ENCODE results near the gene LIN54. TPM values are rescaled to one million over a fixed set of nuclear protein-coding genes. Genes with fewer than 3 reads are reported as not detected.
"Not testable (repeated sequence)": the region's sequence is repeated elsewhere in the genome, so short reads cannot be mapped to it uniquely, and the experiment has no call there.

The LIN54 gene
- total RNA-seq = 10 to 100 TPM; 14.5 to 18.1 TPM
- 14.6 TPM for polyA plus RNA-seq (2013, experiment 1 of 2)
- 13.5 TPM for polyA plus RNA-seq (2013, experiment 2 of 2)
- long read RNA-seq, experiment 1, partial matches to known transcripts = 2 of 7 reads
- long read RNA-seq, experiment 1, other reads (novel, unspliced or antisense) = 5 of 7 reads
- long read RNA-seq, experiment 2, full-length matches to known transcripts = 8 of 20 reads
- long read RNA-seq, experiment 2, partial matches to known transcripts = 1 of 20 reads
- long read RNA-seq, experiment 2, other reads (novel, unspliced or antisense) = 11 of 20 reads
- long read RNA-seq, experiment 3, full-length matches to known transcripts = 12 of 20 reads
- long read RNA-seq, experiment 3, partial matches to known transcripts = 5 of 20 reads
- long read RNA-seq, experiment 3, other reads (novel, unspliced or antisense) = 3 of 20 reads
- long read RNA-seq, experiment 4 = 0 reads

DNA sequence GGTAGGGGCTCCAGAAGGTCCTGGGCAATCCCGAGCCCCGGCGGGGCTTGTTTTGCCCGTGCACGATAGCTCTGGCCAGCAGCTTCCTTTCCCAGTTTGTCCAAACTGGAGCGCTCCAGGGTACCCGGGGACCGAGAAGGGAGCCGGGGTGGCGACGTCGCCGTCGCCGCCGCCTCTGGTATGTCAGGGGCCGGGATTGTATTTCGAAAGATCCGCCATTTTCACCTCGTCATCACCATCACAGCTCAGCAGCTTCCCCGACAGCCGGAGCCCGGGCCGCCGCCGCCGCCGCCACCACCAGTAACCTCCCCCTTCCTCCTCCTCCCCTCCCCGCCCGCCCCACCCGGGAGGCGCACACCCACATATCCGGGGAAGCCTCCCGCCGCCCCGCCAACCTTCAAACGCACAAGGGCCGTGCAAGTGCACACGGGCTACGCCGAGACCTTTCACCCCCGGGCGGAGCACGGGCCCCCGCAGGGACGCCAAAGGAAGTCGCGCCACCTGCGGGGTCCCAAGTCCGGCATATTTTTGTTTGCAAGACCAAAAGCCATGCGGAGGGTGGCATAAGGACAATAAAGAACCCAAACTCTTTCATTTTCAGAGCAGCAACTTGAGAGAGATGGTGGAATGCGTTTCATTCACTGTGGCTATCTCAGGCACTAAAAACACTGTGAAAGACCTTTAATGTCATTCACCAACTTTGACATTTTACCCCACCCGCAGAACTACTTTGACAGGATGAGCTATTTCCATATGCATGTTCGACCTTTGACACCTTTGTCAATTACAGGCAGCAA, at the start of gene LIN54:
TSS of gene LIN54 (minus strand) at position 302 of the 797 bp plus-strand sequence. CDS start 25,979 bp downstream, outside the sequence.
- TF ChIP-seq, protein P1, sequence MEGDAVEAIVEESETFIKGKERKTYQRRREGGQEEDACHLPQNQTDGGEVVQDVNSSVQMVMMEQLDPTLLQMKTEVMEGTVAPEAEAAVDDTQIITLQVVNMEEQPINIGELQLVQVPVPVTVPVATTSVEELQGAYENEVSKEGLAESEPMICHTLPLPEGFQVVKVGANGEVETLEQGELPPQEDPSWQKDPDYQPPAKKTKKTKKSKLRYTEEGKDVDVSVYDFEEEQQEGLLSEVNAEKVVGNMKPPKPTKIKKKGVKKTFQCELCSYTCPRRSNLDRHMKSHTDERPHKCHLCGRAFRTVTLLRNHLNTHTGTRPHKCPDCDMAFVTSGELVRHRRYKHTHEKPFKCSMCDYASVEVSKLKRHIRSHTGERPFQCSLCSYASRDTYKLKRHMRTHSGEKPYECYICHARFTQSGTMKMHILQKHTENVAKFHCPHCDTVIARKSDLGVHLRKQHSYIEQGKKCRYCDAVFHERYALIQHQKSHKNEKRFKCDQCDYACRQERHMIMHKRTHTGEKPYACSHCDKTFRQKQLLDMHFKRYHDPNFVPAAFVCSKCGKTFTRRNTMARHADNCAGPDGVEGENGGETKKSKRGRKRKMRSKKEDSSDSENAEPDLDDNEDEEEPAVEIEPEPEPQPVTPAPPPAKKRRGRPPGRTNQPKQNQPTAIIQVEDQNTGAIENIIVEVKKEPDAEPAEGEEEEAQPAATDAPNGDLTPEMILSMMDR (conservative IDR thresholded peaks at IDR 0.05) = no peak
- peak within 1 kb of the TSS; percentile 92 for H3K9ac ChIP-seq (ENCODE audit: extremely low read depth, low read length, poor library complexity, severe bottlenecking)
- Mint-ChIP-seq H3K27ac (peak within 1 kb of the TSS; percentile 95), H3K27me3 (ENCODE audit: insufficient read depth) (peaks cover 12% of the 10 kb centered on the region), H3K4me1 (peaks cover 29% of the 10 kb centered on the region), H3K36me3 (ENCODE audit: low read depth) (peaks cover 3% of the 10 kb centered on the region), H3K9me3 (no peaks in the 10 kb centered on the region), H3K4me3 (peak within 1 kb of the TSS; percentile 87)
- no peaks in the 10 kb centered on the region for H3K36me3 ChIP-seq (ENCODE audit: control insufficient read depth, insufficient read depth, low read length)
- peak within 1 kb of the TSS; percentile 83 for H3K27ac ChIP-seq (ENCODE audit: low read depth, low read length)
- peak; percentile 89 for DNase-seq
- 0% methylated on average over 17 to 52 of the region's 54 CpGs for WGBS, 2 experiments (ENCODE audit: insufficient coverage in 1 of 2, insufficient read length in 1 of 2)
- peaks cover 4% of the 10 kb centered on the region for H3K4me1 ChIP-seq (ENCODE audit: control insufficient read depth, insufficient read depth, low read length)
- H3K4me3 ChIP-seq (ENCODE audit: low read length) = peak within 1 kb of the TSS; percentile 95
- H3K9me3 ChIP-seq (ENCODE audit: control insufficient read depth, low read length) = no peaks in the 10 kb centered on the region
- H3K27me3 ChIP-seq (ENCODE audit: control insufficient read depth, insufficient read depth, low read length, poor library complexity, severe bottlenecking) = no peaks in the 10 kb centered on the region

DNA sequence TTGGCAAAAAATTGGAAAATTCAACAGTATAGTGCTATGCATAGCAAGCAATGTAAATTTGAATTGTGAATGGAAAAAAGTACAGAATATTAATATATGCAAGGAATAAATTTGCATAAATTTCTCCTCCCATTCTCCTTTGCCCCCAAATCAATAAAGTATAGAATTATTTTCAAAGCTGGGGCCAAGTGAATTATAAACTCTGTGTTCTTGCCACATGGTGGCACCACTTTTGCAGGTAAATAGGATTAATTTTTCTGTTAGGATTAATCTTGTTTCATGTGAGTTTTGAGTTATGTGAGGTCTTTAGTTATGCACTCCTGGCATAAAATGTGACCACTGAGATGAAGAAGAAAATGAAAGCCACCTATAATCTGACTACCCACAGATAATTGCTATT, 44.3 kb upstream of the LIN54 start:
- TF ChIP-seq, protein P1 (conservative IDR thresholded peaks at IDR 0.05) = peak; percentile 55
- no peak overlapping the region for H3K27ac ChIP-seq (ENCODE audit: low read depth, low read length)
- no peak overlapping the region for H3K4me3 Mint-ChIP-seq
- H3K9me3 Mint-ChIP-seq = peaks cover 2% of the 10 kb centered on the region
- H3K9ac ChIP-seq (ENCODE audit: extremely low read depth, low read length, poor library complexity, severe bottlenecking) = no peak overlapping the region
- H3K4me3 ChIP-seq (ENCODE audit: low read length) = no peak overlapping the region
- no peaks in the 10 kb centered on the region for H3K9me3 ChIP-seq (ENCODE audit: control insufficient read depth, low read length)
- peaks cover 39% of the 10 kb centered on the region for H3K36me3 ChIP-seq (ENCODE audit: control insufficient read depth, insufficient read depth, low read length)
- H3K4me1 Mint-ChIP-seq = peaks cover 5% of the 10 kb centered on the region
- peaks cover 60% of the 10 kb centered on the region for H3K36me3 Mint-ChIP-seq (ENCODE audit: low read depth)
- DNase-seq = no peak
- H3K27ac Mint-ChIP-seq = no peak overlapping the region
- H3K4me1 ChIP-seq (ENCODE audit: control insufficient read depth, insufficient read depth, low read length) = no peaks in the 10 kb centered on the region
- no peaks in the 10 kb centered on the region for H3K27me3 ChIP-seq (ENCODE audit: control insufficient read depth, insufficient read depth, low read length, poor library complexity, severe bottlenecking)
- no peaks in the 10 kb centered on the region for H3K27me3 Mint-ChIP-seq (ENCODE audit: insufficient read depth)

DNA sequence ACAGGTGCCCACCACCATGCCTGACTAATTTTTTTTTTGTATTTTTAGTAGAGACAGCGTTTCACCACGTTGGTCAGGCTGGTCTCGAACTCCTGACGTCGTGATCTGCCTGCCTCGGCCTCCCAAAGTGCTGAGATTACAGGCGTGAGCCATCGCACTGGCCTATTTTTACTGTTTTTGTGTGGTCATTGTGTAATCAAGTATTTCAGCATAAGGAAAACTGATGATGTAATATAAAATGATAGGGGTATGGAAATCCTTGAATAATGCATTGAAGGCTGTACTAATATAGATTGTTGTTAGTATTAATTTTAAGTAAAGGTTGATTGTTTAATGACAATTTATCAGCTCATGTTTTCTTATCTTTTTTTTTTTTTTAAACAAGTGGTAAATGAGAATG, 38.2 kb upstream of the LIN54 start:
- not testable (repeated sequence) for H3K4me1 Mint-ChIP-seq; H3K27me3 ChIP-seq (ENCODE audit: control insufficient read depth, insufficient read depth, low read length, poor library complexity, severe bottlenecking); H3K9ac ChIP-seq (ENCODE audit: extremely low read depth, low read length, poor library complexity, severe bottlenecking); H3K4me3 ChIP-seq (ENCODE audit: low read length); H3K9me3 ChIP-seq (ENCODE audit: control insufficient read depth, low read length); H3K27me3 Mint-ChIP-seq (ENCODE audit: insufficient read depth); DNase-seq; H3K27ac ChIP-seq (ENCODE audit: low read depth, low read length); H3K4me3 Mint-ChIP-seq; H3K9me3 Mint-ChIP-seq; H3K27ac Mint-ChIP-seq; H3K4me1 ChIP-seq (ENCODE audit: control insufficient read depth, insufficient read depth, low read length)
- H3K36me3 ChIP-seq (ENCODE audit: control insufficient read depth, insufficient read depth, low read length) = peaks cover 40% of the 10 kb centered on the region
- WGBS, 2 experiments (ENCODE audit: insufficient coverage in 1 of 2, insufficient read length in 1 of 2) = 95 to 96% methylated on average over 6 to 8 of the region's 8 CpGs
- peaks cover 37% of the 10 kb centered on the region for H3K36me3 Mint-ChIP-seq (ENCODE audit: low read depth)

All from endodermal cell (in vitro differentiated cells).